ENCODE data around the gene IGDCC3.

IGDCC3 gene

DNA sequence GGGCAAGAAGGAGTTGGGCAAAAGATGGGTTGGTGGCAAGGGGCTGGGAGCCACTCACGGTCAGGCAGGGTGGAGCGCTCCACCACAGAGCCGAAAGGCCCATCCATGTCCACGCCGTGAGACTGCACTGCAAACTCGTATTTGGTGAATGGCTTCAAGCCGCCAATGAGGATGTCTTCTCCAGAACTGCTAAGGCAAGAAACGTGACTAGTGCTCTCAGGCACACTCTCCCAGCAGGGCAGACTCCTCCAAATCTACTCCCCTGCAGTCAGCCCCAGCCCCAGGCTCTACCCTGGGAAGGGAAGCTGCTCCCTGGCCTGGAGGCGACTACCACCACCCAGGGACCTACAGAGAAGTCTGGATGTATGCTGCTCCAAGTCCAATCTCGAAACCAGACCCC is 11.4 kb upstream of the IGDCC3 start:
- TF ChIP-seq, protein P1, sequence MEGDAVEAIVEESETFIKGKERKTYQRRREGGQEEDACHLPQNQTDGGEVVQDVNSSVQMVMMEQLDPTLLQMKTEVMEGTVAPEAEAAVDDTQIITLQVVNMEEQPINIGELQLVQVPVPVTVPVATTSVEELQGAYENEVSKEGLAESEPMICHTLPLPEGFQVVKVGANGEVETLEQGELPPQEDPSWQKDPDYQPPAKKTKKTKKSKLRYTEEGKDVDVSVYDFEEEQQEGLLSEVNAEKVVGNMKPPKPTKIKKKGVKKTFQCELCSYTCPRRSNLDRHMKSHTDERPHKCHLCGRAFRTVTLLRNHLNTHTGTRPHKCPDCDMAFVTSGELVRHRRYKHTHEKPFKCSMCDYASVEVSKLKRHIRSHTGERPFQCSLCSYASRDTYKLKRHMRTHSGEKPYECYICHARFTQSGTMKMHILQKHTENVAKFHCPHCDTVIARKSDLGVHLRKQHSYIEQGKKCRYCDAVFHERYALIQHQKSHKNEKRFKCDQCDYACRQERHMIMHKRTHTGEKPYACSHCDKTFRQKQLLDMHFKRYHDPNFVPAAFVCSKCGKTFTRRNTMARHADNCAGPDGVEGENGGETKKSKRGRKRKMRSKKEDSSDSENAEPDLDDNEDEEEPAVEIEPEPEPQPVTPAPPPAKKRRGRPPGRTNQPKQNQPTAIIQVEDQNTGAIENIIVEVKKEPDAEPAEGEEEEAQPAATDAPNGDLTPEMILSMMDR (IDR thresholded peaks at IDR 0.05): no peak

DNA sequence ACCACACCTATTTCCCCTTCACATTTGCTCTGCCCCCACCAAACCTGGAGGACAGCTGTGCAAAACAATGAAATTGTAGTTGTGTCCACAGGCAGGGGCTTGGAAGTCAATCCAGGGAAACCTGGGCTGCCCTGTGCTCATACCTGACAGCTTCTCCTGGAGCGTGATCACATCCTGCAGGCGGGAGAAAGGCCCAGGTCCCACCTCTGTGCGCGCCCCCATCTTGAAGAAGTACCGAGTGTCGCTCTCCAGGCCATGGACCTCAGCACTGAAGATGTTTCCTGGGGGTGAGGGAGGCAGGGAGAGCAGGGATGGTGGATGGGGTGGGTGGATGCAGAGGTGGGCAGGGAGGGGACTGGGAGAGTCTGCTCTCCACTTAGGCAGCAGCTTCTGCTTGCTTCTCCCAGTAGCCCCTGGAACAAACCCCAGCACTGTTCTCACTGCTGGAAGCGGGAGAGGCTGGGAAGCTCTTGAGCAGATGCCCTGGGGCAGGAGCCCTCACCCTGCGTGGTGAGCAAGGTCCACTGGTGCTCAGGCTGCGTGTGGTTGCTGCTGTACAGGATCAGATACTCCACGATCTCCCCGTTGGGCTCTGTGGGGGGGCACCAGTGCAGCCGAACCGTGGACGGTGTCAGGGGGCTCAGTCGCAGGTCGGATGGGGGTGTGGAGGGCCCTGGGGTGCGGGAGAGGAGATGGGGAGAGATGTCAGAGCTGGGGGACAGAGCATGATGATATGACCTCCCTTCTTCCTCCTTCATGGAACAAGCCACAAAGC is 10.7 kb upstream of the IGDCC3 start:
- TF ChIP-seq, protein P1 (IDR thresholded peaks at IDR 0.05): no peak

DNA sequence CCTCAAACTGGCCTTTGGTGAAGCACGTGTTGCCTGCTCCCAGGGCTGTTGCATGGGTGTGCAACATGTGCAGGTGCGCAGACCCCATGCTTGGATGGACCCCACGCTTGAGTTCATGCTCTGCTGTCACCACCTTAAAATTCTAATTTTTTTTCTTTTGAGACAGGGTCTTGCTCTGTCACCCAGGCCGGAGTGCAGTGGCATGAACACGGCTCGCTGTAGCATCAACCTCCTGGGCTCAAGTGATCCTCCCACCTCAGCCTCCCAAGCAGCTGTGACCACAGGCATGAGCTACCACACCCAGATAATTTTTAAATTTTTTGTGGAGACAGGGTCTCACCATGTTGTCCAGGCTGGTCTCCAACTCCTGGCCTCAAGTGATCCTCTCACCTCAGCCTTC is 9.1 kb upstream of the IGDCC3 start:
- TF ChIP-seq, protein P1 (IDR thresholded peaks at IDR 0.05): no peak

DNA sequence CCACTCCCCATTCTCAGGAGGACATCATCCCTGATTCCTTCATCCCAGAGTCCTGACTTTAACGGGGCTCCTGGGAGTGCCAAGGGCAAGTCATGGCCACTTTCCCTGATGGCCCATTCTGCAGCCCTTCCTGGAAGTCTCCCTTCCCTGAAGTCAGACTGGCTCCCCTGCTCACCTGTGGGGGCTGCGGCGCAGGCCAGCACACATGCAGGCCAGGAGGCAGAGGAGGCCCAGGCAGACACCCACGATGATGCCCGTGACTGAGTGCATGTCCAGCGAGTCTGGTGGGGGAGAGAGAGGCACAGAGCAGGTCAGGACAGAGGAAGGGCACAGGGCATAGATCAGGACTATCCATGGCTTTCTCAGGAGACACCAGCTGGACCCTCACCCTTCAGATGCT is 8.6 kb upstream of the IGDCC3 start:
- TF ChIP-seq, protein P1 (IDR thresholded peaks at IDR 0.05): no peak

DNA sequence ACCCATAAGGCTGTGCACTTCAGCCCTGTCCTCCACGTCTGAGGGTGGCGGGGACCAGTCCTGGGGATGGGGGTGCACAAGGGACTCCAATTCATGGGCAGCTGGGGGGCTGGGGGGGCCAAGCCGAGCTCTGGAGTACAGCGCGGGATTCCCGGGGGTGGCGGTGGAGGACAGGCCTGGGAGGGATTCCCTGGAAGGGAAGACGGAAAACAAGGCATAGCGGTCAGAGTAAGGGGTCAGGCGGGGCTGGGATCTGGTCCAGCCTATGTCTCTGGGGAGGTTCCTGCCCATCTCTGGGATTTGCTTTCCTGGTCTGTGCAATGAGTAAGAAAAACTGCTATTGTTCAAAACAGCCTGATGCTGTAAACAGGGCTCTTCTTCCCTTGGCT is 8.1 kb upstream of the IGDCC3 start:
- TF ChIP-seq, protein P1 (IDR thresholded peaks at IDR 0.05): no peak; the same call in 1 of the 2 replicates

DNA sequence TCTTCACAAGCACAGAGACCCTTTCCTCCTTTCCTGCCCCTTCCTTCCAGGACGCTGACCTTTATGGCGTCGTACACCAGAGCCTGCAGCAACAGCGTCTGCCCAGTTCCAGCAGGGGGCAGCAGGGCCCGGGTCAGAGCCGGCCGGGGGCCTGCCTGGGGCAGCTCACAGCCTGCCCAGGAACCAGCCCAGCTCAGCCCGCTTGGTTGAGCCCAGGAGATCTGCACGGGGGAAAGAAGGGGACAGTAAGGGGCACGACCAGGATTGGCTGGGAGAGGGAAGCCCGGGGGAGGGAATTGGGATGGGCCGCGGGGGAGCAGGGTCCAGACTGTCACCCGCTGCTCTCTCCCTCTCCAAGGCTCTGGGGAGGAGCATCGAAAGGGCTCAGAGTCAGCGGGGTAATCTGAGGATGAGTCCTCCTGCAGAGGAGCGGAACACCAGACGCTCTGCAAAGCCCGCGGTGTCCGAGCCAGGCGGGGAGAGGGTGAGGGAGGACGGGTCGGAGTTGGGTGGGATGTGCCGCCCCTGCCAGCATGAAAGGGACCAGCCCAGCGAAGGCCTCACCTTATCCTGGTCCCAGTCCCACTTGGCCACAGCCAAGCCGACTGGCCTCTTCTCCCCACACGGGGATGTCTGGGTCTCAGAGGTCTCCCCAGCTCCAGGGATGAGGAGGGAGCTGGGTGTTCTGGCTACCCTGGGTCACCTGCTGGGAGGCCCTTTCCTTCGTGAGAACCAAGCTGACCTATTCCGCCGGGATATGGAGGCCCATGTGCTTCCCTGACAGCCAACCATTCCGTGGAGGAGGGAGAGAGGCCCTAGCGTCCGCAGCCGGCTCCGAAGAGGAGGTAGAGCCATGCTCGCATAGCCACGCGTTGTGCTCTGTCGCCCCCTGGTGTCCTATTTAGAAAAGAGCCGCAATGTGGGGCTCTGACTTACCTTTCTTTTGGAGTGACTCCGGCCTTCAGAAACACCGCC is 7.4 kb upstream of the IGDCC3 start:
- TF ChIP-seq, protein P1 (IDR thresholded peaks at IDR 0.05): peak; percentile 85

DNA sequence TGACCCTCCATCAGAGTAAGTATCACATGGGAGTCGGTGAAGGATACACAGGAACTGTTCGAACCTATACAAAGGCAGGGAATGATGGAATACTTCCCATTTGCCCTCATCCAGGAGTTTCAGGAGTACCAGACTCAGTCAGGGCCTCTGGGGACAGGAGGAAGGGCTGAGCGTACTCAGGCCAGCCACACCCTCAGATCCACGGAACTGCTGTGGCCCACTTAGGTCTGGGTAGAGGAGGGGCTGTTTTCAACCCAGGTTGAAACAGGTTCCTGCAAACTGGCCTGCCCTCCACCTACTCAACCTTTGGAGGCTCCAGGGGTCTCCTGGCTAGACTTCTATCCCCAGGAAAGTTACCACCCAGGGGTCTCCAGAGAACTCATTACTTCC is 6.7 kb upstream of the IGDCC3 start:
- TF ChIP-seq, protein P1 (IDR thresholded peaks at IDR 0.05): no peak
